AG20443 (cell line): ENCODE data around the gene KCNMA1.

Experiments used
- DNase-seq: peaks from one replicate; pipeline ENCODE4 v3.0.0; 2012; ENCODE audit warnings: low spot score, mixed read lengths

The KCNMA1 gene

GRCh38 chr10:77321838-77322237 lies 315.8 kb downstream of the KCNMA1 start:
- no peak for DNase-seq

- DNase-seq: peak; percentile 33
Observed at GRCh38 chr10:77320971-77321471, 316.6 kb downstream of the KCNMA1 start.

- DNase-seq: no peak
Observed at GRCh38 chr10:77319557-77319956, 318.1 kb downstream of the KCNMA1 start.

GRCh38 chr10:77318739-77319138 lies 318.9 kb downstream of the KCNMA1 start:
- DNase-seq: no peak

- DNase-seq: no peak
Observed at GRCh38 chr10:77317221-77317620, 320.4 kb downstream of the KCNMA1 start.

GRCh38 chr10:77315496-77316129 lies 322.0 kb downstream of the KCNMA1 start:
- DNase-seq: no peak

GRCh38 chr10:77313066-77313750 lies 324.4 kb downstream of the KCNMA1 start:
- DNase-seq: peak; percentile 85

GRCh38 chr10:77311186-77311585 lies 326.4 kb downstream of the KCNMA1 start:
- no peak for DNase-seq

GRCh38 chr10:77310288-77310840 lies 327.2 kb downstream of the KCNMA1 start:
- no peak for DNase-seq

GRCh38 chr10:77309509-77309908 lies 328.1 kb downstream of the KCNMA1 start:
- DNase-seq: no peak

GRCh38 chr10:77309092-77309491 lies 328.5 kb downstream of the KCNMA1 start:
- DNase-seq: no peak

GRCh38 chr10:77308084-77308732 lies 329.4 kb downstream of the KCNMA1 start:
- no peak for DNase-seq

GRCh38 chr10:77306666-77307065 lies 330.9 kb downstream of the KCNMA1 start:
- DNase-seq: no peak

- DNase-seq: peak; percentile 43
Observed at GRCh38 chr10:77305650-77306632, 331.7 kb downstream of the KCNMA1 start.

- DNase-seq: no peak
Observed at GRCh38 chr10:77304192-77304591, 333.4 kb downstream of the KCNMA1 start.

- peak; percentile 52 for DNase-seq
Observed at GRCh38 chr10:77301305-77301730, 336.3 kb downstream of the KCNMA1 start.

GRCh38 chr10:77300682-77301302 lies 336.8 kb downstream of the KCNMA1 start:
- DNase-seq: no peak

GRCh38 chr10:77299320-77299719 lies 338.3 kb downstream of the KCNMA1 start:
- no peak for DNase-seq

- peak; percentile 35 for DNase-seq
Observed at GRCh38 chr10:77297393-77297739, 340.2 kb downstream of the KCNMA1 start.

- DNase-seq: no peak
Observed at GRCh38 chr10:77296534-77297392, 340.8 kb downstream of the KCNMA1 start.
